ENCODE data around the gene FGF22.
A peak's percentile ranks its signal among the peaks of the same experiment; 100 is the strongest.

Gene FGF22

GRCh38 chr19:657611-658010 lies 17.9 kb downstream of the FGF22 start:
- peaks cover 56% of the 10 kb centered on the region for H3K4me1 ChIP-seq
- TF ChIP-seq Cebpa-rat (IDR thresholded peaks at IDR 0.05) = no peak
- H3K4me3 ChIP-seq = no peak overlapping the region
- H3K9me3 ChIP-seq = no peaks in the 10 kb centered on the region
- H3K27ac ChIP-seq = no peak overlapping the region
- H3K27me3 ChIP-seq = no peaks in the 10 kb centered on the region
- H3K4me2 ChIP-seq = no peak overlapping the region
- peaks cover 100% of the 10 kb centered on the region for H4K20me1 ChIP-seq
- H3K9ac ChIP-seq = peak overlapping the region; percentile 61
- H3K36me3 ChIP-seq = peaks cover 76% of the 10 kb centered on the region

GRCh38 chr19:658059-658839 lies 18.6 kb downstream of the FGF22 start:
- Histone ChIP-seq H3K36me3 (peaks cover 70% of the 10 kb centered on the region), H3K4me1 (peaks cover 56% of the 10 kb centered on the region), H3K4me2 (no peak overlapping the region), H3K4me3 (no peak overlapping the region), H3K27me3 (no peaks in the 10 kb centered on the region), H3K27ac (no peak overlapping the region), H4K20me1 (peaks cover 97% of the 10 kb centered on the region), H3K9me3 (no peaks in the 10 kb centered on the region), H3K9ac (peak overlapping the region; percentile 41; the same call in 1 of the 2 replicates)
- TF ChIP-seq Cebpa-rat (IDR thresholded peaks at IDR 0.05) = no peak

GRCh38 chr19:658916-659839 lies 19.5 kb downstream of the FGF22 start:
- no peak overlapping the region for H3K27ac ChIP-seq

GRCh38 chr19:660793-661426 lies 21.2 kb downstream of the FGF22 start:
- Histone ChIP-seq H3K27ac (peak overlapping the region; percentile 96), H3K27me3 (no peaks in the 10 kb centered on the region), H3K36me3 (peaks cover 43% of the 10 kb centered on the region), H3K4me1 (peaks cover 83% of the 10 kb centered on the region), H3K9me3 (no peaks in the 10 kb centered on the region), H3K4me3 (peak overlapping the region; percentile 100), H3K9ac (peak overlapping the region; percentile 100), H4K20me1 (peaks cover 71% of the 10 kb centered on the region), H3K4me2 (peak overlapping the region; percentile 99)
- no peak for TF ChIP-seq Cebpa-rat (IDR thresholded peaks at IDR 0.05)

More at GRCh38 chr19:658916-659839, 19.5 kb downstream of the FGF22 start:
- Histone ChIP-seq H3K9me3 (no peaks in the 10 kb centered on the region), H3K4me3 (no peak overlapping the region), H3K4me1 (peaks cover 65% of the 10 kb centered on the region), H3K4me2 (peak overlapping the region; percentile 99), H3K9ac (peak overlapping the region; percentile 41; the same call in 1 of the 2 replicates), H4K20me1 (peaks cover 88% of the 10 kb centered on the region), H3K27me3 (no peaks in the 10 kb centered on the region), H3K36me3 (peaks cover 60% of the 10 kb centered on the region)
- TF ChIP-seq Cebpa-rat (IDR thresholded peaks at IDR 0.05) = no peak

GRCh38 chr19:661427-662196 lies 21.9 kb downstream of the FGF22 start:
- Histone ChIP-seq H3K9me3 (peaks cover under 1% of the 10 kb centered on the region; the same call in 1 of the 2 replicates), H3K9ac (peak overlapping the region; percentile 100), H3K27ac (peak overlapping the region; percentile 96), H3K36me3 (peaks cover 36% of the 10 kb centered on the region), H3K4me3 (peak overlapping the region; percentile 100), H3K4me2 (peak overlapping the region; percentile 99), H3K27me3 (no peaks in the 10 kb centered on the region), H4K20me1 (peaks cover 64% of the 10 kb centered on the region), H3K4me1 (peaks cover 80% of the 10 kb centered on the region)
- TF ChIP-seq Cebpa-rat (IDR thresholded peaks at IDR 0.05) = no peak

GRCh38 chr19:662207-662961 lies 22.7 kb downstream of the FGF22 start:
- H3K9me3 ChIP-seq = peaks cover 8% of the 10 kb centered on the region
- H3K9ac ChIP-seq = peak overlapping the region; percentile 100
- no peak for TF ChIP-seq Cebpa-rat (IDR thresholded peaks at IDR 0.05)
- H3K4me1 ChIP-seq = peaks cover 72% of the 10 kb centered on the region
- H3K4me3 ChIP-seq = peak overlapping the region; percentile 100
- H3K4me2 ChIP-seq = peak overlapping the region; percentile 99
- peaks cover 56% of the 10 kb centered on the region for H4K20me1 ChIP-seq
- peaks cover 29% of the 10 kb centered on the region for H3K36me3 ChIP-seq
- peak overlapping the region; percentile 96 for H3K27ac ChIP-seq
- H3K27me3 ChIP-seq = no peaks in the 10 kb centered on the region

- H3K27ac ChIP-seq = peak within 1 kb of the TSS; percentile 96
- peaks cover 13% of the 10 kb centered on the region for H3K9me3 ChIP-seq
- no peaks in the 10 kb centered on the region for H3K27me3 ChIP-seq
- H3K4me1 ChIP-seq = peaks cover 64% of the 10 kb centered on the region
- H3K9ac ChIP-seq = peak within 1 kb of the TSS; percentile 100
- peaks cover 49% of the 10 kb centered on the region for H4K20me1 ChIP-seq
- H3K4me3 ChIP-seq = peak within 1 kb of the TSS; percentile 100
- H3K36me3 ChIP-seq = peaks cover 21% of the 10 kb centered on the region
- no peak for TF ChIP-seq Cebpa-rat (IDR thresholded peaks at IDR 0.05)
- H3K4me2 ChIP-seq = peak within 1 kb of the TSS; percentile 99
Observed at GRCh38 chr19:662962-663681, 23.4 kb downstream of the FGF22 start, which contains the start of gene RNF126. Gene RNF126 (minus strand): TSS chr19:663214. CDS start chr19:663121, 93 bp downstream.

- TF ChIP-seq Cebpa-rat (IDR thresholded peaks at IDR 0.05) = no peak
- Histone ChIP-seq H3K27me3 (no peaks in the 10 kb centered on the region), H3K9me3 (peaks cover 13% of the 10 kb centered on the region), H4K20me1 (peaks cover 43% of the 10 kb centered on the region), H3K36me3 (peaks cover 16% of the 10 kb centered on the region), H3K9ac (peak overlapping the region; percentile 76), H3K4me2 (peak overlapping the region; percentile 98), H3K4me3 (peak overlapping the region; percentile 100), H3K27ac (peak overlapping the region; percentile 85), H3K4me1 (peaks cover 59% of the 10 kb centered on the region)
Observed at GRCh38 chr19:663682-664117, 24.0 kb downstream of the FGF22 start.
